Panc1 (cell line): ENCODE measurements around the gene TANGO6.

Source experiments
- CTCF ChIP-seq: fragments of 450-650 bp; IDR thresholded peaks from 2 replicates; pipeline ENCODE4 v1.5.1; 2017; ENCODE audit warnings: mild to moderate bottlenecking
- POLR2AphosphoS5 ChIP-seq: IDR thresholded peaks from 2 replicates; pipeline ENCODE4 v1.6.1; 2012; ENCODE audit warnings: mild to moderate bottlenecking, low read depth, low read length, moderate library complexity
- REST ChIP-seq, 2 experiments: IDR thresholded peaks; 2 replicates each; pipeline ENCODE4 v1.6.1; 2011 to 2012; ENCODE audit warnings: low read depth in 2 of 2, control low read depth in 1 of 2, low read length in 1 of 2, mild to moderate bottlenecking in 1 of 2, moderate library complexity in 1 of 2; ENCODE audit not compliant: insufficient read depth in 1 of 2

- no peak for TF ChIP-seq REST (IDR thresholded peaks at IDR 0.05; ENCODE audit: insufficient read depth in 1 of 2, low read depth in 2 of 2, low read length in 1 of 2)
- no peak for TF ChIP-seq CTCF
- TF ChIP-seq POLR2AphosphoS5: no peak
Observed at GRCh38 chr16:68917541-68917940, 74.2 kb downstream of the TANGO6 start.
